ENCODE data around the gene CNGA3. TPM values are rescaled to one million over a fixed set of nuclear protein-coding genes. Genes with fewer than 3 reads are reported as not detected.

Gene CNGA3
- total and polyA plus RNA-seq, 2 experiments from 2014 or later: not detected

- TF ChIP-seq CTCF (conservative IDR thresholded peaks at IDR 0.05; ENCODE audit: low read depth in 2 of 2) (no peak), ZNF114 (CRISPR knock-in tag; IDR thresholded peaks at IDR 0.05) (no peak), JUNB (IDR thresholded peaks at IDR 0.05; ENCODE audit: unreplicated experiment) (no peak), REST (IDR thresholded peaks at IDR 0.05; ENCODE audit: unreplicated experiment) (no peak), CREB1 (CRISPR knock-in tag; IDR thresholded peaks at IDR 0.05; ENCODE audit: low read depth) (no peak), POLR2AphosphoS5 (IDR thresholded peaks at IDR 0.05; ENCODE audit: low read depth) (no peak), STAT1 (IDR thresholded peaks at IDR 0.05; ENCODE audit: unreplicated experiment) (no peak), NANOG (IDR thresholded peaks at IDR 0.05; ENCODE audit: borderline replicate concordance) (no peak), EZH2phosphoT487 (IDR thresholded peaks at IDR 0.05; ENCODE audit: unreplicated experiment) (no peak), EZH2 (IDR thresholded peaks at IDR 0.05; ENCODE audit: low read depth, unreplicated experiment) (no peak), ETS1 (IDR thresholded peaks at IDR 0.05) (no peak), ZNF331 (CRISPR knock-in tag; IDR thresholded peaks at IDR 0.05; ENCODE audit: low read depth) (no peak), ZNF462 (CRISPR knock-in tag; IDR thresholded peaks at IDR 0.05) (no peak)
- H3K36me3 Mint-ChIP-seq (ENCODE audit: low read depth): no peaks in the 10 kb centered on the region
- peaks cover 3% of the 10 kb centered on the region for H3K27me3 Mint-ChIP-seq (ENCODE audit: insufficient read depth, low read depth, poor library complexity)
- Histone ChIP-seq H3F3A (replicated peaks; ENCODE audit: low read depth) (no peaks in the 10 kb centered on the region), H3K4me2 (no peak overlapping the region), H2AFZ (no peak overlapping the region), H3K79me2 (replicated peaks; ENCODE audit: insufficient read depth) (no peaks in the 10 kb centered on the region), H3K9me2 (ENCODE audit: insufficient read depth) (0 out of 2 replicates have a peak, but pooled peaks cover 5% of the 10 kb centered on the region), H3K4me3 (no peak overlapping the region), H4K20me1 (replicated peaks; ENCODE audit: insufficient read depth) (no peaks in the 10 kb centered on the region), H3K27ac (ENCODE audit: low read depth) (no peak overlapping the region), H3K27me3 (ENCODE audit: insufficient read depth) (no peaks in the 10 kb centered on the region), H3K4me1 (ENCODE audit: insufficient read depth) (no peaks in the 10 kb centered on the region), H3K36me3 (ENCODE audit: insufficient read depth) (no peaks in the 10 kb centered on the region)
- no peak for ATAC-seq
- no peak overlapping the region for H3K27ac Mint-ChIP-seq
- no peak for DNase-seq (ENCODE audit: low spot score)
- no peaks in the 10 kb centered on the region for H3K4me1 Mint-ChIP-seq
- peaks cover 2% of the 10 kb centered on the region; the same call in 2 of the 3 replicates for H3K9me3 Mint-ChIP-seq
- H3K4me3 Mint-ChIP-seq: no peak overlapping the region
Observed at GRCh38 chr2:98356729-98357128, 10.5 kb downstream of the CNGA3 start.

All from GM23338 (cell line).